ENCODE results near the gene STK35.

The STK35 gene

DNA sequence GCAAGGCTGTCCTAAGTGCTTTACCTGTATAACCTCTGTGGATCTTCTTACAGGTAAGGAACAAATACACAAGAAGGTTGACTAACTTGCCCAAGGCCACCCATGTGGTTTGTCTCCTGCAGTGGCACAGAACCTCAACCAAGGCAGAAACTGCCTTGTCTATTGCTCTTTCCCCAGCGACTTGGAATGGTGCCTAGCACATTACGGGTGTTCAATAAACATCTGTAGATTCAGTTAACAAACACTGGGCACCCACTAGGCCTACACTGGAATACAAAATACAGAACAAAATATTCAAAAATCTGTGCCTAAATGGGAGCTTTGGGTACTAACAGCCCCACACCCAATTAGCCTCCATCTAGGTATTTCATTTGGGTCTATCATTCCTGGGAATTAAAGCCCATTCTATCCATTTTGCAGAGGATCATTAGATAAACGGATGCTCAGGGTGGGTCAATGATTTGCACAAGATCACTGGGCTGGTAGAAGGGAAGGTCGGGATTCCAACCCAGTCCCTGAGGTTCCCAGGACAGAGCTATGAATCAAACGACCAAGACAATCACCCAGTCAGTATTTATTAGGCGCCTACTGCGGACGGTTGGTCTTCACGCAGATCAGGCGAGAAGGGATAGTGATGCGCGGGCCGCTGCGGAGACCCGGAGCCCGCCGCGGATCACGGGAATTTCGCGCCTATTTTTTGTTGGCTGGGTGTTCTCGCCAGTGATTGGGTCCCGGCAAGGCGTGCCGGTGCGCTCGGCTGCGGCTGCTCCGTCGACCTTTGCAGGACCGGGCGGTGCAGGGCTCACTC lies at the start of gene STK35:
TSS of gene STK35 (plus strand) at position 771 of the 808 bp plus-strand sequence. CDS start 55 bp downstream, outside the sequence.
- no peak for DNase-seq (ENCODE audit: low read depth)

DNA sequence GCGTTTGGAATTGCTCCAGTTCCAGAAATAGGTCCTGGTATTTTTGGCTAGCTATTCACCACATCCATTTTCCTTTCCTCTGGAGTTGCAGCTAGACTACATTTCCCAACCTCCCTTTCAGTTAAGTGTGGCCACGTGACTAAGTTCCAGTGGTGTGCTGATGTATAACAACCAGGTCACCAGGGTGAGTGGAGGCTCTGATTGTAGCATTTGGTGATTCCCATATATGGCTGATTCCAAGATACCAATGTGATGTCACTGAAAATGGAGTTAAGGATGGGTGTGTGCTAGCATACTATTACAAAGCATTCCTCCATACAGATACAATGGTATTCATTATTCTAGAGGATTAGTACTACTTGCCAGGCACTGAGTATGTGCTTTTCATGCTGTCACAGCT lies 49.7 kb upstream of the STK35 start:
- DNase-seq (ENCODE audit: low read depth), result no peak

DNA sequence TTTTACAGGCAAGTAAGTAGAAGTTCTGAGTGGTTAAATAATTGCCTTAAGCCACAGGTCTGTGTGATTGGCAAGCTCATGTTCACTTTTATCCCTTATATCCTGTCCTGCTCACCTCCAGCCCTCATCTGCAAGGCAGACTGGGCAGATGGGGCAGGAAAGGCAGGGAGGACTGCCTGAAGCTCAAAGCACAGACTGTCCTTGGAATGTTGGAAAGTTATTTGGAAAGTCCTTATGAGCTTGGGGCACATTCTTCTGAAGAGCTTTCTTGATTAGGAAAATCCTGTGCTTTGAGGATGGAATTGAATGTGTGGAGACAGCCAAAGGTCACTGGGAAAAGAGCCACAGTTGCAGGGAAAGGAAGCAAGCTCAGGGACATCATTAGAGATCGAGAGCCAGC lies 48.9 kb upstream of the STK35 start:
- no peak for DNase-seq (ENCODE audit: low read depth)

DNA sequence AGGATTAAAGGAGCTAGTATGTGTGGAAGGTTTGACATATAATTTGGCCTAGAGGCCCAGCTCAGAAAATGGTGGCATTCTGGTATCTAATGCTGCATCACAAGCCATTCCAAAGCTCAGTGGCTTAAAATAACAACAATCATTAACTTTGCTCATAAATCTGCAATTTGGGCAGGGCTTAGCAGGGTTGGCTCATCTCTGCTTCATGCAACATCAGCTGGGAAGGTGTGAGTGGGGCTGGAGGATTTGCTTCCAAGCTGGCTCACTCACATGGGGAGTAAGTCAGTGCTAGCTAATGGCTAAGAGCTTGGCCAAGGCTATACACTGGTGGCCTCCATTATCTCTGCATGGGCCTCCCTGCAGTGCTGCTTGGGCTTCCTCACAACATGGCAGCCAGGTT lies 48.0 kb upstream of the STK35 start:
- no peak for DNase-seq (ENCODE audit: low read depth)

DNA sequence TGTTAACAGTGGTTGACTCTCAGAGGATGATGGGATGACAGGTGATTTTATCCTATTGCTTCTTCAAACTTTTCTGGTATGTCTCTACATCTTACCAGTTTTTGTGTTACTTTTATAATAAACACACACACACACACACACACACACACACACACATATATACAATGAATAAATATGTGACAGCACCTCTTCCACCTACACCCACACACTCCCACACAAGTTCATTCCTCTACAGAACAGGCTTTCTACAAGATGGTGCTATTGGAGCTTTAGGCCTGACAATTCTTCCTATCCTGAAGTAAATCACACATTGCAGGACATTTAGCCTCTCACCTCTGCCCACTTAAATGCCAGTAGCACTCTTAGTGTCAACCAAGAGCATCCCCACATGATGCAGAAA lies 46.7 kb upstream of the STK35 start:
- DNase-seq (ENCODE audit: low read depth), result no peak

DNA sequence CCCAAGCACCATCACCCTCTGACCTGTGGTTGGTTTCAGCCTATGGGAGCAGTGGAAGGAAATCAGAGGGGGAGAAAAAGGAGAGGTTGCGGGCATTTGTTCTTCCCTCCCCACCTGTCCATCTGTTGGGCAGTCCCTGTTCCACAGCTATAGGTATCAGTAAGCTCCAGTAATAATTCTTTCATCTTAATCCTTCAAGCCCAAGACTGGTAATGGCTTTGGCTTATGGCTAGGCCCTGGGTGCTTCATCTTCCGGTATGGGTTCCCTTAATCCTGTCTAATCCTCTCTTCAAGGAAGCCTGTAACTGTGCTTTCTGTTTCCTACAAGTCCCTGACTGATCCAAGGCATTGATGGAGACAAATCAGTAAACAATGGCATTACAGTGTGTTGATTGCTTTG lies 42.2 kb upstream of the STK35 start:
- DNase-seq (ENCODE audit: low read depth), result no peak

DNA sequence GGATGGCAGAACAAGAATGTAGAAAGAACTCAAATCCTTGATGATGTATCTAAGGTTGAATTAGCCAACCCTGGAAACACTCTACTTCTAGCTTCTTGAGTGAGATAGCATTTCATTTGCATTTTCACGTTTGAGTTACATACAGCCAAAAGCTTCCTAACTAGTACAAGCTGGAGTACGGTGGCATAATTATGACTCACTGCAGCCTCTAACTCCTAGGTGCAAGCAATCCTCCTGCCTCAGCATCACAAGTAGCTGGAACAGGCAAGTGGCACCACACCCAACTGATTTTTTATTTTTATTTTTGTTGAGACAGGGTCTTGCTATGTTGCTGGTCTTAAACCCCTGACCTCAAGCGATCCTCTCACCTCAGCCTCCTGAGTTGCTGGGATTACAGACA lies 36.5 kb upstream of the STK35 start:
- no peak for DNase-seq (ENCODE audit: low read depth)

DNA sequence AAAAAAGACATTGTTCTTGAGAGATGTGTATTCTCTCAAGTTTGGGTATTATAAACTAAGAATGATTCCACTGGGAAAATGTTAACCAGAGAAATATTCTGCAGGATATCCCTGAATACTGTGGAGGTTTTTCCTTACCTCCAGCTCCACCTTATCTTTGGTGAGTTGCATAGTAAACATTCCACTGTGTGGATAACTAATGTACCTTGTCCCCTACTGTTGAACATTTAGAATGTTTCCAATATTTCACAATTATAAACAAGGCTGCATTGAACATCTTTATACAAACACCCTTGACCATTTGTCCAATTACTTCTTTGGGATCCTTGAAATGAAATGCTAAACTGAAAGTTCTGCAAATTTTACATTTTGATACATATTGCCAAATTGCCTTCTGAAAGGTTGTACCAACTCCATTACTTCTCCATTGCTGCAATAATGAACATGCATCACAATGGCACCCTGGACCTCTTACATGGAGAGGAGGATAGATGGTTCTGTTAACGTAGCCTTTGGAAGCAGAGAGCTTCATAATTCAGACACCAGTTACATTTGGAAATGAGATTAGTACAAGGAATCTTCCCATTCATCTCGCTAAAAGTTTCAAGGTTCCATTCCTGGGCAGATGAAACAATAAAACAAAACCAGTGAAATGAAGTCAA lies 35.0 kb upstream of the STK35 start:
- no peak for DNase-seq (ENCODE audit: low read depth)

DNA sequence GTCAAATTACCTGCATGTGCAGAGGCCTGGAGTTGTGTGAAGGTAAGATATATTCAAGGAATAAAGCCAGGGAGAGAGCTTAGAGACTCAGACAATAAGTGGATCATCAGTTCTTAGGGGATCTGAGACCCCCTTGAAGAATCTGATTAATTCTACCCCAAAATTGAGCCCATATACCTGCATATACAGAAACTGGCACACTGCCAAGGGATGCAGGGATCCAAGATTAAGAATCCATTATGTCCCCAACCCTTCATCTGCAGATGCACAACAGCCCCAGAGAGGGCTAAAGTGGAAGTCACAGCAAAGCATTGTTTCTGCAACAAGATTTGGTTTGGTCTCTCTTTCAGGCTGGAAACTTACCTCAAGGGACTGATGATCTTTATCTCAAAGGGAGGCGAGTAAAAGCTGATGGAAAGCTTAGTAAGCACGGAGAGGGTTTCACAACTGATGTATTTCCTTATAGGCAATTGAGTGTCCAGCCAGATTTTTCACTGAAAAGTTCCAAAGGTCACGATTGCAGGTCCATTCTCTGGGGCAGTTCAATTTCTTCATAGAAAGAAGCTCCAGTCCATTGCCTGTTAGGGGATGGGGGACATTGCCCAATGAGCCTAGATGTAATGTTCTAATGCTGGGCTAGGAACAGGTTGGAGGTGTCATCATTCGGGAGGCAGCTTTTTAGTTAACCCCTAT lies 20.9 kb upstream of the STK35 start:
- no peak for DNase-seq (ENCODE audit: low read depth)

DNA sequence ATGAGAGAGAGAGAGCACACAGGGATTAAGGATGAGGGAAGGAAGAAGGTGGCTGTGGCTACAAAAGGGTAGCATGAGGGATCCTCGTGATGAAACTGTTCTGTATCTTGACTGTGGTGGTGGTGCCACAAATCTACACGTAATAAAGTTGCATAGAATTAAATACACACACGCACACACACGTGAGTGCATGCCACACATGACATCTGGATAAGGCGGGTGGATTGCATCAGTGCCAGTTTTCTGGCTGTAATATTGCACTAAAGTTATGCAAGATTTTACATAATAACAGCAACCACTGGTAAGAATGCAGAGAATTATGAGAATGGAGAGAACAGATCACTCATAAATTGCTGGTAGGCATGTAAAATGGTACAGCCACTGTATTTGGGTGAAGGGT lies 16.9 kb upstream of the STK35 start:
- DNase-seq (ENCODE audit: low read depth), result no peak

DNA sequence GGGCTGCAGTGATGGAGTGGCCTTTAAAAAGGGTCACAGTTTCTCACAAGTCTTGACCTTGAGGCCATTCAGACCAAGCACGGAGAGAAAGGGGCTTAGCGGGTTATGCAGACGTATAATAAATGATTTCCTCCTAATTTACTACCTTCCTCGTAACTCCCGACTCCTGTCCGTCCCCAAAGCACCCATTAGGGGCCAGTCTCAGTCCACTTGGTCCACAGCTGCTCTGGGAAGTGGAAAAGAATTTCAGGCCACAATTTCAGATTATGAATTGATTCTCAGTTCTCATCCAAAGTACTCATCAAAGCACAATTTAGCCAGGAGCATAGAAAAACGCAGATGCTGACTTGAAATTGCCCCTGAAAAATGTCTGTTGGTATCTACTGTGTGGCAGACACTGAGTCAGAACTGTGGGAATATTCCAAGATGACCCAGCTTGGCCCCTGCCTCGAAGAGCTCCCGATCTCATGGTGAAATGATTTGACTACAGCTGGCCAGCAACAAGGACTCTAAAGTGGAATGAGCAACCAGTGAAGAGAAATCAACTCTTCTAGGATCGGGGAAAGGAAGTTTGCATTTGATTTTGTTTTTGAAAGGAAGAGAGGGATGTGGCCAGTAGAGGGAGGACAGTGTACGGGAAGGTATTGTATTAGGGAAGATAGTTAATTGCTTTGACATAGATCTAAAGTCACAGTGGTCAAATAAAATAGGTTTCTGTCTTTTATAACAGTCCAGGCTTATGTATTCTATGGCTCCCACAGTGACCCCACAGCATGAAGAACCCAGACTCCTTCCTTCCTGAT lies 15.2 kb upstream of the STK35 start:
- no peak for DNase-seq (ENCODE audit: low read depth)

DNA sequence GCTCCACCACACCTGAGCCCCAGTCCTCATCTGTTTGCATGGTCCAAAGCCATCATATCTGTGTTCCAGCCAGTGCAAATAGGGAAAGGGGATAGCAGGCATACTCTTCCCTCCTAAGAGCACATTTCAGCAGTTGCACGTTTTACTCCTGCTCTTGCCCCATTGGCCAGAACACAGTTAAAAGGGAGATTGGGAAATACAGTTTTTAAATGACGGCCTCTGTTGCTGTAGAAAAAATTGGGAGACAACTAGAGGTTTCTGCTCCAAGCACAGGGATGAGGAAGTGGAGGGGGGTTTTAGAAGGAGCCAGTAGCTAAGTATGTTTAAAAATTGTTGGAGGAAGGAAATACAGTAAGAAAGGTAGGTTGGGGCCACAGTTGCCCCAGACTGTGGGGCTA lies 14.6 kb upstream of the STK35 start:
- no peak for DNase-seq (ENCODE audit: low read depth)

DNA sequence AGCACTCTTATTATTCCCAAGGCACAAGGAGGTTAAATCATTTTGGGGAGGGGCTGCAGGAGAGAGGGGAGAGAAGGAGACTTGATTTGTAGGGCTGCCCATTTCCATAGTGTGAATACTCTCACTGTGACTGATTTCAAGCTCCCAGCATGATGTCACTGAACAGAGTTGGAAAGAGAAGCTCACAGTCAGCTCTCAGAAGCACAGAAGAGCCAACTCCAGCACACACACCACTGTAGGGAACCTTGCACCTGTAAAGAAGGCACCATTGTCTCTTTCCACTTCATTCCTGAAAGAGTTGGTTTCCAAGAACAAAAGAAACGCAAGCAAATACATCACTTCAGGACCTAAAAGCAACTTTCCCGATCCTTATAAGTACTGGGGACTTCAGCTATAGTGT lies 12.7 kb upstream of the STK35 start:
- no peak for DNase-seq (ENCODE audit: low read depth)

DNA sequence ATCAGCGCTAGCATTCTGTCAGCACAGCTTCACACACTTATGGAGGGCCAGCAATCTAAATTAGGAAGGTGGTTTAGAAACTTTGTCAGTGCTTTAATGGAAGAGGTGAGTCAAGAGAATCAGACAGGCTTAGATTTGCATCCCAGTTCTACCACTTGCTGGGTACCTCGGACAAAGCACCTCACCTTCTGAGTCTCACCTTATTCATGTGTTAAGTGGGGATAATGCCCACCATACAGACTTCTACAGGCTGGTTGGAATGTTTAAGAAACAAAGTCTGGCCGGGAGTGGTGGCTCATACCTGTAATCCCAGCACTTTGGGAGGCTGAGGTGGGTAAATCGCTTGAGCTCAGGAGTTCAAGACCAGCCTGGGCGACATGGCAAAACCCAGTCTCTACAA lies 12.2 kb upstream of the STK35 start:
- no peak for DNase-seq (ENCODE audit: low read depth)

DNA sequence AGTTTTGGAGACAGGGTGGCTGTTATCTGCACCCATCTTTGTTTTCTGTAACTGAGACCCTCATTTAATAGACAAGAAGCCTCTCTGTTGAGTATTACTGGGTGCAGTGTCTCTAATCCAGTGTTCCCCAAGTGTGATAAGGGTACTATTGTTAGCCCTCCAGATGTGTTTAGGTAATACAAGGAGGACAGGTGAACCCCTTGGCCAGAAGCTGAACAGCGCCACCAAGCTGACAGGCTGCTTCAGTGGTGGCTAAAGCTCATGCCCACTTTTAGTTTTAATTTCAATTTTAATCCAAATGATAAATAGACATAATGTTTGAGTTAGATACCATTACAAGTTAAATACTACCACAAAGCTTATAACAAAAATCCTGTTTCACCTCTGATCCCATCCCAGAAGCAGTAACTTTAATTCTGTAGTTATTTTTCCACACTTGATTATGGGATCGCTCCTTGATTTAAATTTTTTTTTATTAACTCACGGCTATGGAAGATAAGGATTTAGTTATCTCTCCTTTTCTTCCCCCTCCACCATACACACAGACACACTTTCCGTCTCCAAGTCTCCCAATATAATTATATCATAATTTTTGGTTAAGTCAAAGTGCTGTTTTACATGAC lies 8.4 kb upstream of the STK35 start:
- DNase-seq (ENCODE audit: low read depth), result no peak

DNA sequence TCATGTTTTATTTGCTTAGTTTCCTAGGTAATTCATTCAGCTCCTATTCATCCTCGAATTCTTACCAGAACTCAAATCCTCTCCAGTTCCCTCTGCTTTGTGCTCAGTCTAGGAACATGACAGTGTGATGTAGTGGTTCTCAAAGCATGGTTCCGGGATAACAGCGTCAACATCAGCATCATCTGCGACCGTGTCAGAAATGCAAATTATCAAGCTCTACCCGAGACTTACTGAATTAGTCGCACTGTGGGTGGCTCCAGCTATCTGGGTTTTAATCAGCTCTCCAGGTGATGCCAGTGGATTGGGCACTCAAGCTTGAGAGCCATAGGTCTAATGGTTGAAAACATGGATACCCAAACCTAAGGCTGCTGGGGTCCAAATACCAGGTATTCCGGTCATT lies 7.7 kb upstream of the STK35 start:
- DNase-seq (ENCODE audit: low read depth), result no peak

DNA sequence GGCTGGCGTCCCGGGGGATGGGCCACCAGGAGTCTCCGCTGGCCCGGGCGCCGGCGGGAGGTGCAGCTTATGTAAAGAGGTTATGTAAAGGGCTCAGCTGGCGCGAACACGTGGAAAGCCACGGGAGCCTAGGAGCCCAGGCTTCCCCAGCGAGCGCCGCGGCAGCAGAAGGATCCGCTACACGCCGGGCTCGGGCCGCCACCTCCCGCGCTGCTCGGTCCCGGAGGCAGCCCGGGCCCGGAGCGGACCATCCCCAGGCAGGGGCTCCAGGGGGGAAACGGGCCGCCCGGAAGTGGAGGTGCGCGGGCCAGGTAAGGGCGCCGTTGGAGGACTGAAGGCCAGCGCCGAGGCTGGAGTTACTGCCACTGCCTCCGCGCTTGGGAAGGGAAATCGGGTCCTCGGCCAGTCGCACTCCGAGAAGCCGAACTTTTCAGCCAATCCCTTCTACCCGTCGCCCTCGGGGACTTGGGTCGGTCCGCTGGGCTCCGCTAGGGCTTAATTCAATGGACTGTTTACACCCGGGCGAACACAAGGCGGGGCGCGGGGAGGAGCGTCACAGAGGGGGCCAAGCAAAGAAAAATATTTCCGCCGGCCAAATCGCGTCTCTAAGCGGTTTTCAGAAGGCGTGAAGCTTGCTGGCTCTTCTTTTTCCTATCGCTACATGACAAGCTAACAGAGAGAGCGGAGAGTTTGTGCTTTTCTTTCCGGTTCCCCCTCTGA lies 398 bp downstream of the STK35 start:
- no peak for DNase-seq (ENCODE audit: low read depth)

DNA sequence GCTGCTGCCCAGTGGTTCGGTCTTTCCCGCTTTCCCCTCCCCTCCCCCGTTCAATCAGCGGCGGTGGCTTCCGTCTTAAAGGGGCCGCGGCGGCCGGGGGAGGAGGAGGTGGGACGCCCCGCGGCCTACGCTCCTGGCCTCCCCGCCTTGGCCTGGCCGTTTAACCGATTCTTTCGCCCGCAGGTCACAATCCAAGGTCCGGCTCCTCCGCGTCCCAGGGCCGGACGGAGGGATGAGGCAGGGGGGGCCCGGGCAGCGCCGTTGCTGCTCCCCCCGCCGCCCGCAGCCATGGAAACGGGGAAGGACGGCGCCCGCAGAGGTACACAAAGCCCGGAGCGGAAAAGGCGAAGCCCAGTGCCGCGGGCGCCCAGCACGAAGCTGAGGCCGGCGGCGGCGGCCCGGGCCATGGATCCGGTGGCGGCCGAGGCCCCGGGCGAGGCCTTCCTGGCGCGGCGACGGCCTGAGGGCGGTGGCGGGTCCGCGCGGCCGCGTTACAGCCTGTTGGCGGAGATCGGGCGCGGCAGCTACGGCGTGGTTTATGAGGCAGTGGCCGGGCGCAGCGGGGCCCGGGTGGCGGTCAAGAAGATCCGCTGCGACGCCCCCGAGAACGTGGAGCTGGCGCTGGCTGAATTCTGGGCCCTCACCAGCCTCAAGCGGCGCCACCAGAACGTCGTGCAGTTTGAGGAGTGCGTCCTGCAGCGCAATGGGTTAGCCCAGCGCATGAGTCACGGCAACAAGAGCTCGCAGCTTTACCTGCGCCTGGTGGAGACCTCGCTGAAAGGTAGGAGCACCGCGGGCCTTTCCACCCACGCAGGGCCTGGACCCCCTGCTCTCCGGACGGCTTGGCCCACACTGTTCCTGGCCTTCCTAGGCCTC lies 1.2 kb downstream of the STK35 start:
- DNase-seq (ENCODE audit: low read depth), result no peak

DNA sequence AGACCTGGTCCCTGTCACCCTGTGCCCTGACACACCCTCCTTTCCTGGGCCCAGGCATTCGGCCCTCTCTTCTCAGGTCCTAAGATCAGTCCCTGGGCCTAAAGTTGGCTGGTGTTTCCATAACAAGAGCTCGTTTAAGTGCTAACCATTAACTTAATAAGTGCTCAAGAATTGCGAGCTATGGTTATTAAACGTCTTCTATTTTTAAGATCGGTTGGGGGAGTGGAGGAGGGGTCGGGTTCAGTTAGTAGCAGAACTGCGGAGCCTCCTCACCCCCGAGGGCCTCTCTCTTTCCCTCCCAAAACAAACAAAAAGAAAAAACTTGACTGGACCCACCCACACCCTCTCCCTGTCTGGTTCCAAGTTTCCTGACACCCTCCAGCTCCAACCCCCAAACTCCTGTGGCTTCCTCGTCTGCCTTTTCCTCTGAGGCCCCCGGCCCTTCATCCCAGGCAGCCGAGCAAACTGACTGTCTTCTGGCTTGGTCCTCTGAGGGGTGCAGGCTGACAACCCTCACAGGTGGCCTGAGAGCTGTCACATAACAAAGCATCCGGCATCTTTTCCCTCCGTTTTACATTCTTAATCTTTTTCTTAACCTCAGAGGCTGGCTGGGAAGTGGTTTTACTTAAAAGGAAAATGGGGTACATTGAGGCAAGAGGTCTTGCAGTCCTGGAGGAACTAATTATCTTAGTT lies 2.0 kb downstream of the STK35 start:
- DNase-seq (ENCODE audit: low read depth), result no peak

DNA sequence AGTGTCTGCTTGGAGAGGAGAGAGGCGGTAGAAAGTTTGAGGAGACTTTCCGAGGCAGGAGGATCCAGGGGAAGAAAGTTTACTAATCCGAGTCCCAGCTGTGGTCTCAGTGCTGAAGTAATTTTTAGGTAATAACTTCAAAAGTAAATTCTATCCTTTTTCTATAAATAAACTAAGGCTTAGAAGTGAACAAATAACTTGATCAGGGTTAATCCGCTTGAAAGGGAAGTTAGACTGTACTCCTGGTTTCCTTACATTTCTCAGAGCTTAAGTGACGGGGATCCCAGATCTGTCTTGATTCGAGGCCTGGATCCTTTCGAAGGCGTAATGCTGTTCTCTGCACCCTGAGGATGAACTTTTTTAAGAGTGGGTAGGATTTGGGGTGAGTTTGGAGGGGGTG lies 2.6 kb downstream of the STK35 start:
- no peak for DNase-seq (ENCODE audit: low read depth)

Measured in non-pigmented ciliary epithelial cell (primary cell).